HepG2 (cell line): ENCODE measurements around the gene ARHGAP4. TPM values are rescaled to one million over a fixed set of nuclear protein-coding genes. Genes with fewer than 3 reads are reported as not detected.

Experiments
- ATAC-seq: fragments of 200-7000 bp; cut with Tn5 transposase; 3 replicates; pipeline ENCODE4 v1.9.1; 2020; ENCODE audit warnings: mild to moderate bottlenecking, moderate library complexity
- BruUV-seq: library from RNA; stranded (reverse); fragments of 400-500 nt; replicated peaks from 2 replicates; lab custom pipeline; 2021; lab: Mats Ljungman, UMichigan
- CTCF ChIA-PET: fragments of 300-600 bp; formaldehyde crosslinking; extraction: SDS; loops from one replicate; lab custom pipeline; 2021; ENCODE audit warnings: low total read pairs, inconsistent platforms, low intra/inter-chr PET ratio; lab: Yijun Ruan, JAX
- POLR2A ChIA-PET: fragments of 350-600 bp; sonication (Branson Sonifier 250); formaldehyde crosslinking; loops from one replicate; lab custom pipeline; 2020; ENCODE audit warnings: antibody characterized with exemption, inconsistent platforms; lab: Yijun Ruan, JAX
- DNase-seq: peaks from one replicate; pipeline ENCODE4 v3.0.0-alpha.2; 2015; ENCODE audit warnings: low spot score
- FAIRE-seq: peaks from 3 replicates; lab custom pipeline; 2011; peaks lifted over from hg19 to GRCh38; lab: Jason Lieb, UNC
- H2AFZ ChIP-seq: one replicate; pipeline ENCODE4 v1.6.1; 2011; ENCODE audit warnings: low read length, inconsistent platforms
- H3K27ac ChIP-seq: fragments of 300-600 bp; 3 replicates; pipeline ENCODE4 v1.8.0; 2011; ENCODE audit warnings: mixed run types, mild to moderate bottlenecking, mixed read lengths, low read length, inconsistent platforms; ENCODE audit not compliant: insufficient read depth; ENCODE audit errors: extremely low read length
- H3K27me3 ChIP-seq, 2 experiments: fragments of 200-600 bp in 1 of 2; 2 replicates in 1 of 2; 3 replicates in 1 of 2; pipeline versions ENCODE4 v1.6.0 to v1.8.0; 2011; ENCODE audit warnings: low read length in 2 of 2, mild to moderate bottlenecking in 2 of 2, moderate library complexity in 2 of 2, inconsistent platforms in 1 of 2; ENCODE audit not compliant: insufficient read depth in 2 of 2, control insufficient read depth in 1 of 2
- H3K36me3 ChIP-seq, 2 experiments: fragments of 200-600 bp in 1 of 2; replicated peaks in 1 of 2; 2 replicates in 1 of 2; 3 replicates in 1 of 2; pipeline versions ENCODE4 v1.5.1 to v1.8.0; 2011; ENCODE audit warnings: low read length in 2 of 2, inconsistent platforms in 1 of 2; ENCODE audit not compliant: insufficient read depth in 2 of 2, control insufficient read depth in 1 of 2
- H3K4me1 ChIP-seq: 2 replicates; pipeline ENCODE4 v1.5.1; 2012; ENCODE audit warnings: low read length, inconsistent platforms; ENCODE audit not compliant: insufficient read depth
- H3K4me2 ChIP-seq: 2 replicates; pipeline ENCODE4 v1.6.0; 2011; ENCODE audit warnings: low read depth, low read length, inconsistent platforms
- H3K4me3 ChIP-seq, 3 experiments: fragments of 200-600 bp in 1 of 3; sonication (generic), shearing (Covaris generic) in 1 of 3; replicated peaks in 1 of 3; 2 replicates each; pipeline ENCODE4 v1.5.1; 2011 to 2016; ENCODE audit warnings: low read length in 3 of 3, inconsistent platforms in 2 of 3, low read depth in 2 of 3, mild to moderate bottlenecking in 2 of 3, control low read depth in 1 of 3, mixed read lengths in 1 of 3; ENCODE audit not compliant: insufficient read depth in 1 of 3
- H3K79me2 ChIP-seq: one replicate; pipeline ENCODE4 v1.6.1; 2011; ENCODE audit warnings: low read length, inconsistent platforms; ENCODE audit not compliant: insufficient read depth
- H3K9ac ChIP-seq: 2 replicates; pipeline ENCODE4 v1.6.0; 2011; ENCODE audit warnings: mild to moderate bottlenecking, low read depth, low read length, inconsistent platforms; ENCODE audit not compliant: insufficient read depth
- H3K9me3 ChIP-seq: 2 replicates; pipeline ENCODE4 v1.5.1; 2012; ENCODE audit warnings: mild to moderate bottlenecking, low read length
- H4K20me1 ChIP-seq: 2 replicates; pipeline ENCODE4 v1.6.0; 2011; ENCODE audit warnings: inconsistent platforms, mild to moderate bottlenecking, low read length, moderate library complexity; ENCODE audit not compliant: insufficient read depth
- AFF4 ChIP-seq: sonication (generic); formaldehyde crosslinking; IDR thresholded peaks from 2 replicates; pipeline ENCODE4 v1.4.0; 2020; ENCODE audit warnings: missing genetic modification reagents
- ATF4 ChIP-seq, 2 experiments: fragments of 450-650 bp in 1 of 2; sonication (generic) in 1 of 2; formaldehyde crosslinking; IDR thresholded peaks; 2 replicates each; pipeline versions ENCODE4 v1.5.0 to v1.8.0; 2020 to 2022; ENCODE audit warnings: mild to moderate bottlenecking in 1 of 2, missing genetic modification reagents in 1 of 2
- HOMEZ ChIP-seq: IDR thresholded peaks from 2 replicates; pipeline ENCODE4 v1.6.1; 2016; ENCODE audit warnings: low read depth
- HOXA5 ChIP-seq: sonication (generic); formaldehyde crosslinking; IDR thresholded peaks from 2 replicates; pipeline ENCODE4 v1.4.0; 2020; ENCODE audit warnings: missing genetic modification reagents
- IKZF1 ChIP-seq: fragments of 450-650 bp; IDR thresholded peaks from 2 replicates; pipeline ENCODE4 v1.7.1; 2016
- TARDBP ChIP-seq: sonication (generic); formaldehyde crosslinking; IDR thresholded peaks from 2 replicates; pipeline ENCODE4 v1.8.0; 2022; ENCODE audit warnings: mild to moderate bottlenecking, missing genetic modification reagents
- TP53 ChIP-seq: sonication (generic); formaldehyde crosslinking; conservative IDR thresholded peaks from 2 replicates; pipeline ENCODE4 v1.4.0; 2020; ENCODE audit warnings: missing genetic modification reagents
- ZNF143 ChIP-seq: sonication (generic); formaldehyde crosslinking; IDR thresholded peaks from 2 replicates; pipeline ENCODE4 v1.4.0; 2020; ENCODE audit warnings: missing genetic modification reagents
- ZNF572 ChIP-seq: sonication (generic); formaldehyde crosslinking; IDR thresholded peaks from 2 replicates; pipeline ENCODE4 v1.5.1; 2020; ENCODE audit warnings: mild to moderate bottlenecking, missing genetic modification reagents
- ZNF740 ChIP-seq: sonication (generic); formaldehyde crosslinking; IDR thresholded peaks from 2 replicates; pipeline ENCODE4 v1.4.0; 2020; ENCODE audit warnings: missing genetic modification reagents
- ZNF800 ChIP-seq: sonication (generic); formaldehyde crosslinking; IDR thresholded peaks from 2 replicates; pipeline ENCODE4 v1.4.0; 2020; ENCODE audit warnings: missing genetic modification reagents
- WGBS: methylation state at CpG from one replicate; pipeline ENCODE4 v1.1.6; 2017; ENCODE audit warnings: low lambda C conversion rate; 5-methylcytosine and 5-hydroxymethylcytosine counted together
- in situ Hi-C: cut with HindIII; loops from 2 replicates; pipeline ENCODE4 v1.10.0; 2017; ENCODE audit warnings: low pct_unique_long_range_greater_than_20kb; ENCODE audit not compliant: extremely low pct_ligation_motif_present
- intact Hi-C: fragments of 100-400 bp; cut with micrococcal nuclease; formaldehyde crosslinking; loops from one replicate; pipeline ENCODE4 v1.10.0; 2022; ENCODE audit not compliant: unreplicated experiment
- polyA plus RNA-seq, 8 experiments: library from polyadenylated mRNA; depleted of rRNA in 3 of 8; stranded (reverse) in 7 of 8; unstranded in 1 of 8; fragments of >200 nt; fragmentation: Illumina TruSeq in 4 of 8; extraction: Trizol in 4 of 8; gene quantifications; 2 replicates each; pipeline versions ENCODE4 v1.2.1 to v1.2.3, GENCODE V29; 2011 to 2016; ENCODE audit warnings: low read depth in 4 of 8, missing spikeins in 1 of 8, mixed read lengths in 1 of 8; ENCODE audit not compliant: insufficient read depth in 1 of 8
- total RNA-seq, 5 experiments: library from RNA; depleted of rRNA; stranded (reverse); fragments of >200 nt; fragmentation: Illumina TruSeq; extraction: Trizol; gene quantifications; 2 replicates each; pipeline ENCODE4 v1.2.3, GENCODE V29; 2016; ENCODE audit warnings: low read depth in 1 of 5

Gene ARHGAP4
- total and polyA plus RNA-seq, 2 of the 13 experiments (the other 11 are each of a cell fraction or from before 2014, with no cell fraction given): 0.57 to 0.64 TPM

DNA sequence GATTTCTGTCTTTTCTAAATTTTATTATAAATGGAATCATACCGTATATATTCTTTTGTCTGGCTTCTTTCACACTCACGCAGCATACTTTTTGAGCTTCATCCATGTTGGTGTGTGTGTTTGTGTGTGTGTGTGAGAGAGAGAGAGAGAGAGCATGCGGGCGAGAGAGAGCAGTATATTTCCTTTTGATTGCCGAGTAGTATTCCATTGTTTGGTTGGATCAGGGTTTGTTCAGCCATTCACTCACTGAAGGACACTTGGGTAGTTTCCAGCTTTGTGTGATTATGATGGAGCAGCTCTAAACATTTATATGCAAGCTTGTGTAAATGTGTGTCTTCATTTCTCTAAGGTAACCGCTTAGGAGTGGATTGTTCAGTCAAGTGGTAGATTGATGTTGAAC, 36.9 kb downstream of the ARHGAP4 start (continued):
- TF ChIP-seq TARDBP (CRISPR knock-in tag) (no peak), ZNF143 (CRISPR knock-in tag) (no peak)

DNA sequence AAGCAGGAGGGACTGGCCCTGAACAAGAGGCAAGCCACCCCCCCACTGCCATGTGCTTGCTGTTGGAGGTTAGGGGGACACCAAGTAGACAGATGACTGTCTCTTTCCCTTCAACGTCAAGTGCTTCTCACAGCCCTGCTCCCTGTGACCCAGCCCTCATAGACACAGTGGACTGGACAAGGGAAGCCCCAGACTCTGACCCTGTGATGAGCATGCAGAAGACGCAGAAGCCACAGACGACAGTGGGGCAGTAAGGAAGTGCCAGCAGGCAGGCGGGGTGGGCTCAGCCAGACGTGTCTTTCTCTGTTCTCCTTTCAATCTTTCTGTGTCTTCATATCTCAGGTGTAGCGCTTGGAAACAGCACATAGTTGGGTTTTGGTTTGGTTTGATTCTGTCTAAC, 37.7 kb downstream of the ARHGAP4 start:
- TF ChIP-seq ZNF740 (CRISPR knock-in tag): no peak
- TF ChIP-seq ATF4 (CRISPR knock-in tag; IDR thresholded peaks at IDR 0.05): no peak
- TF ChIP-seq IKZF1: no peak
- TF ChIP-seq HOMEZ: no peak
- no peak for TF ChIP-seq ZNF572 (CRISPR knock-in tag)
- no peak for TF ChIP-seq ZNF800 (CRISPR knock-in tag)
- TF ChIP-seq HOXA5 (CRISPR knock-in tag): no peak
- no peak for TF ChIP-seq AFF4
- TF ChIP-seq TP53 (CRISPR knock-in tag): no peak
- FAIRE-seq (no peak), DNase-seq (no peak), ATAC-seq (no peak)
- WGBS: 65% methylated on average over 5 of the region's 6 CpGs
- Histone ChIP-seq H3K27ac (no peak overlapping the region), H3K4me2 (no peak overlapping the region), H2AFZ (no peak overlapping the region), H4K20me1 (no peaks in the 10 kb centered on the region), H3K4me1 (no peaks in the 10 kb centered on the region), H3K9ac (no peak overlapping the region), H3K27me3 (peaks cover 0 to 19% of the 10 kb centered on the region in 2 experiments; a peak in 3 of 5 replicates), H3K9me3 (no peaks in the 10 kb centered on the region), H3K79me2 (no peaks in the 10 kb centered on the region), H3K36me3 (no peaks in the 10 kb centered on the region), H3K4me3 (no peak overlapping the region)
- ChIA-PET CTCF (no interaction called here), POLR2A (no interaction called here)
- intact Hi-C loops (no loop called here), in situ Hi-C loops (no loop called here)
- no TSS peak for BruUV-seq
